ENCODE data around the gene MFRP. TPM values are rescaled to one million over a fixed set of nuclear protein-coding genes. Genes with fewer than 3 reads are reported as not detected.

MFRP gene
- total and polyA plus RNA-seq, 9 donors = 0.11 TPM; not detected in 8

GRCh38 chr11:119290894-119291497 is 55.5 kb downstream of the MFRP start:
- H3K36me3 ChIP-seq = no peaks in the 10 kb centered on the region
- H3K27ac ChIP-seq = no peak overlapping the region
- H3K4me3 ChIP-seq = no peak overlapping the region
- TF ChIP-seq CTCF (IDR thresholded peaks at IDR 0.05) (no peak), POLR2A (IDR thresholded peaks at IDR 0.05) (no peak), EP300 (IDR thresholded peaks at IDR 0.05) (no peak)
- no peak for DNase-seq
- WGBS, 3 donors = 95 to 99% (median 98%) methylated on average over 10 of the region's 10 CpGs
- no peaks in the 10 kb centered on the region for H3K27me3 ChIP-seq
- no peaks in the 10 kb centered on the region for H3K9me3 ChIP-seq
- no peaks in the 10 kb centered on the region for H3K4me1 ChIP-seq (ENCODE audit: insufficient read depth)
- intact Hi-C loops (cut with DNase I) = no loop called here

Small RNA genes within 50 kb of the gene (microRNA-seq; reads per million reads assigned to microRNA genes)
- 0 to 0.75 (median 0.32) reads per million in 3 donors for gene MIR6756

Small RNA genes within 50 kb of the gene (small RNA-seq; reads per million reads assigned to genes)
- gene RF01225 (not detected), gene RNU6-262P (not detected)

Other genes starting within 250 kb of the MFRP start
- 10 to 100 TPM; 14.1 to 31.3 (median 24.4) TPM for gene DPAGT1, start 244.9 kb downstream of the MFRP start, total RNA-seq
- 10 to 100 TPM; 18.3 to 61.4 TPM for gene DPAGT1, start 244.9 kb downstream of the MFRP start, polyA plus RNA-seq
- 10 to 100 TPM in 1 of 7 donors, 1 to 10 TPM in 6; 4.4 to 13.6 (median 8.8) TPM for gene C2CD2L, start 239.4 kb downstream of the MFRP start, total RNA-seq
- gene C2CD2L, start 239.4 kb downstream of the MFRP start, polyA plus RNA-seq = 1 to 10 TPM; 2.8 to 5.5 TPM
- 10 to 100 TPM; 15.2 to 27.9 (median 22.8) TPM for gene HINFP, start 225.1 kb downstream of the MFRP start, total RNA-seq
- 10 to 100 TPM; 17.5 to 20.4 TPM for gene HINFP, start 225.1 kb downstream of the MFRP start, polyA plus RNA-seq
- under 1 TPM in 4 of 7 donors, not detected in 3; 0.10 to 0.80 (median 0.32) TPM for gene ABCG4, start 197.7 kb downstream of the MFRP start, total RNA-seq
- 1 to 10 TPM in 1 of 2 donors, under 1 TPM in 1; 0.06 to 1.3 TPM for gene ABCG4, start 197.7 kb downstream of the MFRP start, polyA plus RNA-seq
- gene NLRX1, start 178.0 kb downstream of the MFRP start, total RNA-seq = 10 to 100 TPM in 3 of 7 donors, 1 to 10 TPM in 4; 4.4 to 13.4 (median 9.4) TPM
- 1 to 10 TPM; 3.1 to 6.1 TPM for gene NLRX1, start 178.0 kb downstream of the MFRP start, polyA plus RNA-seq
- gene NHERF4, start 161.2 kb downstream of the MFRP start, total RNA-seq = 10 to 100 TPM in 1 of 7 donors, 1 to 10 TPM in 1, under 1 TPM in 3, not detected in 2; 0.32 to 27.5 (median 0.95) TPM
- gene NHERF4, start 161.2 kb downstream of the MFRP start, polyA plus RNA-seq = under 1 TPM in 1 of 2 donors, not detected in 1; 0.11 TPM
- gene CBL, start 140.4 kb downstream of the MFRP start, total RNA-seq = 10 to 100 TPM in 5 of 7 donors, 1 to 10 TPM in 2; 7.6 to 17.9 (median 13.4) TPM
- gene CBL, start 140.4 kb downstream of the MFRP start, polyA plus RNA-seq = 10 to 100 TPM in 1 of 2 donors, 1 to 10 TPM in 1; 3.6 to 12.3 TPM
- 100 to 1,000 TPM in 2 of 7 donors, 10 to 100 TPM in 5; 34.6 to 121 (median 45.7) TPM for gene MCAM, start 29.6 kb downstream of the MFRP start, total RNA-seq
- gene MCAM, start 29.6 kb downstream of the MFRP start, polyA plus RNA-seq = 100 to 1,000 TPM in 1 of 2 donors, 10 to 100 TPM in 1; 89.9 to 119 TPM
- 10 to 100 TPM in 6 of 7 donors, 1 to 10 TPM in 1; 7.0 to 25.8 (median 22.0) TPM for gene RNF26, start 12.2 kb downstream of the MFRP start, total RNA-seq
- 10 to 100 TPM; 14.9 to 18.1 TPM for gene RNF26, start 12.2 kb downstream of the MFRP start, polyA plus RNA-seq
- gene C1QTNF5, start 5.8 kb downstream of the MFRP start, total RNA-seq = 10 to 100 TPM in 4 of 7 donors, 1 to 10 TPM in 3; 4.4 to 25.7 (median 10.8) TPM
- gene C1QTNF5, start 5.8 kb downstream of the MFRP start, polyA plus RNA-seq = 10 to 100 TPM in 1 of 2 donors, 1 to 10 TPM in 1; 5.7 to 17.2 TPM
- 10 to 100 TPM in 1 of 7 donors, 1 to 10 TPM in 6; 1.3 to 16.9 (median 4.8) TPM for gene USP2, start 35.0 kb upstream of the MFRP start, total RNA-seq
- gene USP2, start 35.0 kb upstream of the MFRP start, polyA plus RNA-seq = 1 to 10 TPM; 1.0 to 3.4 TPM
- gene THY1, start 76.5 kb upstream of the MFRP start, total RNA-seq = 10 to 100 TPM in 4 of 7 donors, 1 to 10 TPM in 1, under 1 TPM in 2; 0.36 to 74.7 (median 14.0) TPM
- 100 to 1,000 TPM in 1 of 2 donors, 10 to 100 TPM in 1; 15.0 to 123 TPM for gene THY1, start 76.5 kb upstream of the MFRP start, polyA plus RNA-seq

Measured in ovary (tissue), 9 donors.